ENCODE measurements around the gene ARMC10. TPM values are rescaled to one million over a fixed set of nuclear protein-coding genes. Genes with fewer than 3 reads are reported as not detected.
"Not testable (repeated sequence)": the region's sequence is repeated elsewhere in the genome, so short reads cannot be mapped to it uniquely, and the experiment has no call there.

ARMC10 gene
- polyA plus RNA-seq, 1 donor from 2014 or later = 28.8 TPM

- Histone ChIP-seq H3K9me3 (ENCODE audit: low read length) (no peaks in the 10 kb centered on the region), H3K36me3 (ENCODE audit: insufficient read depth, low read length) (no peaks in the 10 kb centered on the region), H2AFZ (ENCODE audit: low read depth, low read length) (no peak overlapping the region), H3F3A (ENCODE audit: insufficient read depth, low read length, poor library complexity, severe bottlenecking) (no peaks in the 10 kb centered on the region), H3K79me2 (replicated peaks; ENCODE audit: insufficient read depth, low read length) (no peaks in the 10 kb centered on the region), H3K27ac (ENCODE audit: low read length) (no peak overlapping the region), H3K9ac (ENCODE audit: low read length) (no peak overlapping the region), H3K4me3 (ENCODE audit: low read length) (no peak overlapping the region), H3K9me2 (ENCODE audit: insufficient read depth, low read length) (no peaks in the 10 kb centered on the region), H3K4me2 (ENCODE audit: low read length) (no peak overlapping the region), H3K27me3 (ENCODE audit: insufficient read depth, low read depth, low read length) (no peaks in the 10 kb centered on the region), H4K20me1 (ENCODE audit: insufficient read depth) (no peaks in the 10 kb centered on the region)
- no peak for TF ChIP-seq REST (IDR thresholded peaks at IDR 0.05; ENCODE audit: borderline replicate concordance)
- TF ChIP-seq EZH2 (IDR thresholded peaks at IDR 0.05; ENCODE audit: borderline replicate concordance, insufficient read depth, low read length, poor library complexity, severe bottlenecking) = no peak
Measured at GRCh38 chr7:103037476-103037822, 37.5 kb upstream of the ARMC10 start.

GRCh38 chr7:103037823-103038739 is 36.9 kb upstream of the ARMC10 start:
- not testable (repeated sequence) for H3K9me2 ChIP-seq (ENCODE audit: insufficient read depth, low read length); H3K27me3 ChIP-seq (ENCODE audit: insufficient read depth, low read depth, low read length); H3F3A ChIP-seq (ENCODE audit: insufficient read depth, low read length, poor library complexity, severe bottlenecking); H2AFZ ChIP-seq (ENCODE audit: low read depth, low read length); H4K20me1 ChIP-seq (ENCODE audit: insufficient read depth); H3K36me3 ChIP-seq (ENCODE audit: insufficient read depth, low read length); H3K9me3 ChIP-seq (ENCODE audit: low read length); H3K9ac ChIP-seq (ENCODE audit: low read length); H3K27ac ChIP-seq (ENCODE audit: low read length); H3K79me2 ChIP-seq (replicated peaks; ENCODE audit: insufficient read depth, low read length); H3K4me3 ChIP-seq (ENCODE audit: low read length); H3K4me2 ChIP-seq (ENCODE audit: low read length)

GRCh38 chr7:103041815-103042214 is 33.1 kb upstream of the ARMC10 start:
- H3K27me3 ChIP-seq (ENCODE audit: insufficient read depth, low read depth, low read length); H3K9me3 ChIP-seq (ENCODE audit: low read length); H3K4me3 ChIP-seq (ENCODE audit: low read length); H2AFZ ChIP-seq (ENCODE audit: low read depth, low read length); H4K20me1 ChIP-seq (ENCODE audit: insufficient read depth); H3K36me3 ChIP-seq (ENCODE audit: insufficient read depth, low read length); H3K27ac ChIP-seq (ENCODE audit: low read length); H3F3A ChIP-seq (ENCODE audit: insufficient read depth, low read length, poor library complexity, severe bottlenecking); H3K79me2 ChIP-seq (replicated peaks; ENCODE audit: insufficient read depth, low read length); H3K4me2 ChIP-seq (ENCODE audit: low read length); H3K9ac ChIP-seq (ENCODE audit: low read length); H3K9me2 ChIP-seq (ENCODE audit: insufficient read depth, low read length): not testable (repeated sequence)

- Histone ChIP-seq H2AFZ (ENCODE audit: low read depth, low read length) (no peak overlapping the region), H3K27me3 (ENCODE audit: insufficient read depth, low read depth, low read length) (no peaks in the 10 kb centered on the region), H3K4me2 (ENCODE audit: low read length) (no peak overlapping the region), H3K9me3 (ENCODE audit: low read length) (no peaks in the 10 kb centered on the region), H3K27ac (ENCODE audit: low read length) (no peak overlapping the region), H3K9me2 (ENCODE audit: insufficient read depth, low read length) (no peaks in the 10 kb centered on the region), H3K36me3 (ENCODE audit: insufficient read depth, low read length) (no peaks in the 10 kb centered on the region), H4K20me1 (ENCODE audit: insufficient read depth) (no peaks in the 10 kb centered on the region), H3K4me3 (ENCODE audit: low read length) (no peak overlapping the region), H3F3A (ENCODE audit: insufficient read depth, low read length, poor library complexity, severe bottlenecking) (no peaks in the 10 kb centered on the region), H3K79me2 (replicated peaks; ENCODE audit: insufficient read depth, low read length) (no peaks in the 10 kb centered on the region), H3K9ac (ENCODE audit: low read length) (no peak overlapping the region)
- no peak for TF ChIP-seq CTCF (IDR thresholded peaks at IDR 0.05; ENCODE audit: poor library complexity, severe bottlenecking)
- no peak for TF ChIP-seq TAF1 (IDR thresholded peaks at IDR 0.05; ENCODE audit: low read depth)
- TF ChIP-seq RAD21 (conservative IDR thresholded peaks at IDR 0.05) = no peak
- no peak for TF ChIP-seq EZH2 (IDR thresholded peaks at IDR 0.05; ENCODE audit: borderline replicate concordance, insufficient read depth, low read length, poor library complexity, severe bottlenecking)
- TF ChIP-seq REST (IDR thresholded peaks at IDR 0.05; ENCODE audit: borderline replicate concordance) = no peak
- no peak for TF ChIP-seq MXI1 (conservative IDR thresholded peaks at IDR 0.05; ENCODE audit: poor library complexity, severe bottlenecking)
- TF ChIP-seq SMC3 (conservative IDR thresholded peaks at IDR 0.05; ENCODE audit: poor library complexity) = no peak
- TF ChIP-seq EP300 (conservative IDR thresholded peaks at IDR 0.05; ENCODE audit: poor library complexity, severe bottlenecking) = no peak
- TF ChIP-seq POLR2AphosphoS5 (IDR thresholded peaks at IDR 0.05) = no peak
Measured at GRCh38 chr7:103048833-103049232, 26.1 kb upstream of the ARMC10 start.
